A172 (cell line): ENCODE results near the gene POLR3A. TPM values are rescaled to one million over a fixed set of nuclear protein-coding genes. Genes with fewer than 3 reads are reported as not detected.
"Not testable (repeated sequence)": the region's sequence is repeated elsewhere in the genome, so short reads cannot be mapped to it uniquely, and the experiment has no call there.

ENCODE experiments used
- DNase-seq: peaks from one replicate; pipeline ENCODE4 v3.0.0-alpha.2; 2015; ENCODE audit warnings: low spot score
- total RNA-seq: library from RNA; depleted of rRNA; stranded (reverse); fragments of >200 nt; shearing (Covaris generic); gene quantifications from 2 replicates; pipeline ENCODE4 v1.2.3, GENCODE V29; 2014; rRNA removed

The POLR3A gene
- 8.1 and 8.3 TPM in 2 replicates for total RNA-seq

DNA sequence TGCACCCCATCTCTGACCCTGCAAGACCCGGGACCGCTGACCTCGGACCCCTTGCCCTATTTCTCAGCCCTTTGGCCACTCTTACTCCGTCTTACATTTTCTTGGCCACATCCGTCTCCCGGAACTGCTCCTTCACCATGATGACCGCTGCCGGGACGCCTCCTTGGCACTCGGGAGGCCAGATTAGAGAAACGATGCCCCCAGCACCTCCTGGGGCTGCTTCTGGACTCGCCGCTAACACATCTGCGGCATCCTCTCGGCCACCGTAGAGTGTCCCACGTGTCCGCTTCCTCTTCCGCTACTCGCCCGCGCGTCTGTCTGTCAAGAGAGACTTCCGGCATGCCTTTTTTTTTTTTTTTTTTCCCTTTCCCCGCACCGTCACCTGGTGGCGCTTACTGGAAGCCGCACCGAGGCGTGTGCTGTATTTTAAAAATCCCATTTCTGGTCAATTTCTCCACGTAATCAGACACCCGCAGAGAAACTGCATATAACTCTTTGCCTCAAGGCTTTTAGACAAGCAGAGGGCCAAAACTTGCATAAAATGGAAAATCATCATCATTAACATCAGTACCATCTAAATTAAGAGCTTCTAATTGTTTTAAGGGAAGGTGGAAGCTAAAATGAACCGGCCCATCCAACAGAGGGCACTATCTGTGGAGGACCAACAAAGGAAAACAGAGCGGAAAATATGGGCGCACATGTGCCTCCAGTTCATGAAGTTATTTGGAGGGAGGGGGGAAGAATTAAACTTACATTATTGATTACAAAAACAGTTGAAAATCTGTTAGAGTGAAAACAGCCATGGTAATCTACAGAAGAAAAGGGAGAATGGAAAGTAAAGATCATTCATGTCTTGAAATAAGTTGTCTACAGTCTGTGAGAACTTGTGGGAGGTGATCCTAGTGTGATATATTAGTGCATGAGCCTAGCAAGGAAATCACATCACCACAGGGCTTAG, at the start of gene POLR3A:
TSS of gene POLR3A (minus strand) at position 247 of the 958 bp plus-strand sequence. CDS start at position 139, 108 bp downstream.
- peak; percentile 95 for DNase-seq

DNA sequence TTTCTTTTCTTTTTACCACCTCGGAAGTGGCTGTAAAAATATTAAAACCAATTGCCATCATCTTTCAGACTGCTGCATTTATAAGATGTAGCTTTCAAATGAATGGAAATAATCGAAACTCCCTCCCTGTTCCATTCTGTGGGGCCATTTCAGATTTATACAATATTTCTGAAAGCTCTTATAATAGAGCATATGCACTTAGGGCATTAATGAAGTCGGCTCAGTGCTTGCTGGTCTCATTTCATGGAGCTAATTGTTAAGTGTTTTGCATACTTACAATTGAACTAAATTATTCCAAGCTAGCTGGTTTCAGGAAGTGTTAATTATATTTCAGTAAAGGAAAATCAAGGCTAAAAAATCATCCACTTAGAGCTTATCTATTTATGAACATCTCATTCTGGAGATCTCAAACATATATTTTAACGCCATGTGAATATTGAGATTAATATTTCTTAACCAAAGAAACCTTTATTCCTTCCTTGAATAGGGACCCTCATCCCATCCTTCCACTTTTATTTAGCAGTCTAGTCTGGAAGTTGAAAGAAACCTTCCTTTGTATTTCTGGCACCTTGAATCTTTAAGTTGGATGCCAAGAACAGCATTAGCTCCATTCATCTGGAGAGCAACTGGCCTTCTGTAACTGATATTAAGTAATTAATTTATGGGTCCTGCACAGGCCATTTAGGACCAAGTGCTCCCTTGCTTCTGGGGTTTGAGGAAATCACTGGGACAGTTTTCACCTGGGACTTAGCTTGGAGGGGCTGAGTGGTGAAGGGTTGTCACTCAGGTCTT, 49.4 kb upstream of the POLR3A start:
- DNase-seq, result no peak

DNA sequence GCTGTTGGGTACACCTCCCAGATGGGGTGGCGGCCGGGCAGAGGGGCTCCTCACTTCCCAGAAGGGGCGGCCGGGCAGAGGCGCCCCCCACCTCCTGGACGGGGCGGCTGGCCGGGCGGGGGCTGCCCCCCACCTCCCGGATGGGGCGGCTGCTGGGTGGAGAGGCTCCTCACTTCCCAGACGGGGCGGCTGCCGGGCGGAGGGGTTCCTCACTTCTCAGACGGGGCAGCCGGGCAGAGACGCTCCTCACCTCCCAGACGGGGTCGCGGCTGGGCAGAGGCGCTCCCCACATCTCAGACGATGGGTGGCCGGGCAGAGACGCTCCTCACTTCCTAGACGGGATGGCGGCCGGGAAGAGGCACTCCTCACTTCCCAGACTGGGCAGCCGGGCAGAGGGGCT, 46.5 kb upstream of the POLR3A start:
- DNase-seq, result not testable (repeated sequence)

DNA sequence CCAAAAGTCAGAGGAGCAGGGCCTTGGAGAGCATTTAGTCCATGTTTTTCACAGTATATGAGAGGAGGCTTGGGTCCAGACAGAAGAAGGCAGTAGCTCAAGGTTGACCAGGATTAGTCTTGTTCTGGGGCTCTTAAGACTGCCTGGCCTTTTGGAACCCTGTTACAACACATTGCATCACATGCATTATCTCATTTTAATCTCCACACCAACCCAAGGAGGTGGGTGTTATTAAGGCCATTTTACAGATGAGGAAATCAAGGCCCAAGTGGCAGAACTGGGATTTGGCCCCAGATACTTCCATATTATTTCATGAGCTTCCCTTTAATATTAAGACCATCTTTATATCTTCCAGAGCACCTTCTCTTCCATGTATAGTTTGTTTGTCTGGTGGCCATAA, 43.2 kb upstream of the POLR3A start:
- no peak for DNase-seq

DNA sequence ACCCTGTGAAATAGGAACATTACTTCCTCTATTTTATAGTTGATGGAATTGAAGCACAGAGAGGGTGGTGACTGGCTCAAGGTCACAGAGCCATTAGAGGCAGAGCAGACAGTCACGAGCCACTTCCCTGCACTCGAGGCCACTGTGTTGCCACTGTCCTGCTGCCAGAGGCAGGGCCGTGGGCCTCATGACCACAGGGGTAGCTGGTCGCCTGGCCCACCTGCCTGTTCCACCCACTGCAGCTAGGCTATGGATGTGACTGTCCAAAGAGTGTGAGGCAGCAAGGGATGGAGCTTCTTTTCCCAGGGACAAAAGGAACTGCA, 42.5 kb upstream of the POLR3A start:
- no peak for DNase-seq

DNA sequence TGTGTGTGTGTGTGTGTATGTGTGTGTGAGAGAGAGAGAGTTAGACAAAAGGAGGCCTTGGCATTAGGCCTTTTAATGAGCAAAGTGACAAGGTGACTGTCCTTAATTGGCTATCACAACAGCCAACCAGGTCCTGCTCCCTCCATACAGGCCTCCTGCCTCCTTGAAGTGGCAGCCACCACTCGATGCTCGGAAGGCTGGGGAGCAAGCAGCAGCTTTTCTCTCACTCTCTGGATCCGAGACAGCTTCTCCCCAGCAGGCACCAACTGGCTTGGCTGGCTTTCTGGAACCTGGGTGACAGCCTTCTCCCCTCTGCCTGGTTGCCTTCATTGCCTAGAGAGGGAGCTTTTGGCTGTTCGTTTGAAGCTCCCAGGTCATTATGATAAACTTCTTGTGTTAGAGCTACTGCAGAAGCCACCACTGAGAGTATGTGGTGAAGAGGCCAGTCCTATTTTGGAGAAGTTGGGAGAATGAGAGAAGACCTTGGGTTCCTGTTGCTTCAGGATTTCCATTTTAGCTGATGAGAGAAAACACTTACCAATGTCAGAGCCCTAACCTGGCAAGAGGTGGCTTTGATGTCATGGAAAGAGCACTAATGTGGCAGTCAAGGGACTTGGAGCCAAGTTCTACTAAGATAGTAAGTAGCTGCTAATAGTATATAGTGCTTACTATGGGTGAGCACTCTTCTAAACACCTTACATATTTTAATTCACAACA, 42.0 kb upstream of the POLR3A start:
- DNase-seq, result no peak

DNA sequence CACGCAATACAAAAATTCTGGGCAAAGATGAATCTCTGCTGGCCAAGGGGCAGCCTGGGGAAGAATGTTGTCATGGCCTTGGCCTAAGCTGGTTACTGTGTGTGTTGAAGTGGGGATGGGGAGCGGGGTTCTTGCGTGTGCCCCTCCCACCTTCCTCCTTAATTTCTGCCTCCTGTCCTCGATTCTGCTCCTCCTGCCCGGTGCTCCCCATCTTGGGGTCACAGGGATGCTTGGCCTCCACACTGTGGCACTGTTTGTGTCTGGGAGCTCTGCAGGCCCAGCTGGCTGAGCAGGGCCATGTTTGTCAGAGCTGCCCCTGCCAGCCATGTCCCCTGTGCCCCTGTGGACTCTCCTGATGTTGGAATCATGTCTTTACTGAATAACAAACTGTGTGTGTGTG, 41.4 kb upstream of the POLR3A start:
- no peak for DNase-seq

DNA sequence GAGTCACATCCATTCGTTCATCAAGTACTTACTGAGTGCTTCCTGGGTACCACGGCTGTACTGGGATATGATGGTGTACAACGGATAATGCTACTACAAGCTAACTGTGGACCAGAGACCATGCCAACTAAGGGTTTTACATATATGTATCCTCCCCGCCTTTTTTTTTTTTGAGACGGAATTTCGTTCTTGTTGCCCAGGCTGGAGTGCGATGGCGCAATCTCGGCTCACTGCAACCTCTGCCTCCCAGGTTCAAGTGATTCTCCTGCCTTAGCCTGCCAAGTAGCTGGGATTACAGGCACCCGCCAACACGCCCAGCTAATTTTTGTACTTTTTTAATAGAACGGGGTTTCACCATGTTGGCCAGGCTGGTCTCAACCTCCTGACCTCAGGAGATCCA, 40.7 kb upstream of the POLR3A start:
- DNase-seq, result not testable (repeated sequence)

DNA sequence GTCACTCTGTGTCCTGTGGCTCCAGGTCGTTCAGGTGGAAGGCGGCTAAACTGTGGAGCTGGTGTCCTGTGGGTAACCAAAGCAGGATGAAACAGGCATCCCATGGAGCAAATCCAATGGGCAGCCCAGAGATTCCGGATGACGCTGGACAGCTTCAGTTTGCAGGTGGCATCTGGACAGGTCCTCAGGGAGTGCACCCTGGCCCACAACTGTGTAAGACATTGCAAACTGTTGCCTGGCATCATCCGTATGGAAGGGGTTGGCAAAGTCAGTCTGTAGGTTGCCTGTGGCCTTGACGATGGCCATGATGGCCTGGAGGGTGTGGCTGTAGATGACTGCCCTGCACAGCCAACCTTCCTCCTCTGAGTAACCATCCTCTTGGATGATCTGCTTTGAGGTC, 39.8 kb upstream of the POLR3A start:
- DNase-seq, result no peak

DNA sequence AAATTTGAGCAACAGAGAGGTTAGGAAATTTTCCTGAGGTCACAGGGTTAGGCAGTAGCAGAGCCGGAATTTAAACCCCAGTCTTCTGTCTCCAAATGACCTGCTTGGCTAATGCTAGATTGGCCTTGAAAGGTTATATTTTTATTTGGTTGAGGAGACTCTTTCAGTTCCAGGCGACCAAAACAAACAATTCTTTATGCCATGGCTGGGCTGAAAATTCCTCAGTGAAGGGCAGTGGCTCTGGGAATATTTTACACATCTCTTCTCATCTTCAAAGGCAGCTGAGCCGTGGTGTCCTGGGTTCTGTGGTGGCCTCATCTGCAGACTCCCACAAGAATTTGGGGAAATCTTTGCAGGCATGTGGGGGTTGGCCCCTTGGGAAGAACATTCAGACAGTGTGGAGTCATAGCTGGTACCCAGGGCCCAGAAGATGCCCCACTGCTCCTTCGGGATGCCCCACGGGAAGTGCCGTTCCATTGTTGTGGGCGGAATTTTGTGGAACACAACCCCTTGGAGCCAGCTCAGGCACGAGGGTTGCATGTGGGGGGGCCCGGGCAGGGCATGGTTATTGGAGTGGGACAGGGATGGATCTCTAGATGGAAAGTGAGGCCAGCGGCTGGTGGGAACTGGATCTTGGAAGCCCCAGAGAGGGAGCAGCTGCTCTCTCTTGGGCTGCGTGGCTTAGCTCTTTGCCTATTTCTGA, 37.6 kb upstream of the POLR3A start:
- DNase-seq, result no peak

DNA sequence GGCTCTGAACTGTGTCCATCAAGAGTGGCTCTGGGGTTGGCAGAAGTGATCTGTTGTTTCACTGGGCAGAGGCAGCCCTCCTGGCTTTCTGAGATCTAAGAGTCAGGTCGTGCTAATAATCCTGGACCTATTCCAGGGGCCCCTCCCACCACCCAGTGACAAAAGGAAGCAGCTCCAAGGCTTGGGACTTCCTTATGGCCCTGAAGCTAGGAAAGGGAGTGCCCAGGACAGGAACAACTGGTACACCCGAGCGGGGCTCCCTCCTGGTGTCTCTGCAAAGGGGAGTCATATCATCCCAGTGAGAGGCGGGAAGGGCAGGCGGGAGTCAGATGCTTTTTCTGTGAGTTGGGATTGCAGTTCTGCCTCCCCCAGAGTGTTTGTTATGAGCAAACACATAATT, 36.7 kb upstream of the POLR3A start:
- DNase-seq, result no peak

DNA sequence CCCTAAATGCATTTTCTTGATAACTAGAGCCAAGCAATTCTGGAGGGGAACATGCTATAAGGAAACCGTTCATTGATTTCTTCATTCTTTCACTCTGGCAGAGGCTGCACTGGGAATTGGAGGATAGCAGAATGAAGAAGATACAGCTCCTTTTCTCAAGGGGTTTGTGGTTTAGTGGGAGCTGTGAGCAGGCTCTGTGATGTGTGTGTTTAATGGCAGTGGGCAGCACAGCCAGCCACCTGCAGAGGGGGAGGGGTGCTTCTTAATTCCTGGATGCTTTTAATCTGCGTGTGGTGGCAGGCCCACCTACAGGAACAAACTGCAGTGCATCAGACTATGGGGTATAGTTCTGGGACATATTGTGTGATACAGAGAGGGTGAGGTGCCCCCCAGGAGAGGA, 36.3 kb upstream of the POLR3A start:
- no peak for DNase-seq

DNA sequence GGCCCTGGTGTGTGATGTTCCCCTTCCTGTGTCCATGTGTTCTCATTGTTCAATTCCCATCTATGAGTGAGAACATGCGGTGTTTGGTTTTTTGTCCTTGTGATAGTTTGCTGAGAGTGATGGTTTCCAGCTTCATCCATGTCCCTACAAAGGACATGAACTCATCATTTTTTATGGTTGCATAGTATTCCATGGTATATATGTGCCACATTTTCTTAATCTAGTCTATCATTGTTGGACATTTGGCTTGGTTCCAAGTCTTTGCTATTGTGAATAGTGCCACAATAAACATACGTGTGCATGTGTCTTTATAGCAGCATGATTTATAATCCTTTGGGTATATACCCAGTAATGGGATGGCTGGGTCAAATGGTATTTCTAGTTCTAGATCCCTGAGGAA, 35.6 kb upstream of the POLR3A start:
- not testable (repeated sequence) for DNase-seq

DNA sequence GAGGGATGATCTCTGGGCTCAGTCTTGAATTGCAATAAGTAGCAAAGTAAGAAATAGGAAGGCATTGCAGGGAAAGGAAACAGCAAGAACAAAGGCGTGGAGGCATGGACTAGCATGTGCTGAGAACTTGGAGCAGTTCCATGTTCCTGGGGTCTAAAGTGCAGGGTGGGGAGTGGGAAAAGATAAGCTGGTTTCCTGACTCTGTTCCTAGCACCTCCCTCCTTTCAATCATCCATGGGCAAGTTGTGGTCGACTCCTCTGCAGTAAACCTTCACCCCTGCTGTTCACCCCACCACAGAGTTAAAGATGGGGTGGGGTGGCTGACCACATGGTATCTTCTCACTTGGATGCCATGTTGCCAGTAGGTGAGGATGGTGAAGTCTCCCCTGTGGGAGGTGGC, 33.9 kb upstream of the POLR3A start:
- DNase-seq, result no peak

DNA sequence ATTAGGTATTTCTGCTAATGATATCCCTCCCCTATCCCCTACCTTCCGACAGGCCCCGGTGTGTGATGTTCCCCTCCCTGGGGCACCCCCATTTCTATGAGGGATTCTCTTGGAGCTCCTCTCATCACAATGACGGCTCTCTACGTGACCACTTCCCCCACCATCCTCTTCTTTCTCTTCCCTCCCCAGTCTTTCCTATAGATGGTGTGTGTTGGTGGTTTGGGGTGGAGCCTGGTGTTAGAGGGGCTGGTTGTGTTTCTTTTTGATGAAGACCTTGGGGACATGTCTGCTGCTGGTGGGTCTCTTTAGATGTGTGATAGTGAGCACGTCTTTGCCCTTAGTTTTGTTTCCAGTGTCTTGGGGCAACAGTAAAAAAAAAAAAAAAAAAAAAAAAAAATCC, 33.0 kb upstream of the POLR3A start:
- DNase-seq, result no peak

DNA sequence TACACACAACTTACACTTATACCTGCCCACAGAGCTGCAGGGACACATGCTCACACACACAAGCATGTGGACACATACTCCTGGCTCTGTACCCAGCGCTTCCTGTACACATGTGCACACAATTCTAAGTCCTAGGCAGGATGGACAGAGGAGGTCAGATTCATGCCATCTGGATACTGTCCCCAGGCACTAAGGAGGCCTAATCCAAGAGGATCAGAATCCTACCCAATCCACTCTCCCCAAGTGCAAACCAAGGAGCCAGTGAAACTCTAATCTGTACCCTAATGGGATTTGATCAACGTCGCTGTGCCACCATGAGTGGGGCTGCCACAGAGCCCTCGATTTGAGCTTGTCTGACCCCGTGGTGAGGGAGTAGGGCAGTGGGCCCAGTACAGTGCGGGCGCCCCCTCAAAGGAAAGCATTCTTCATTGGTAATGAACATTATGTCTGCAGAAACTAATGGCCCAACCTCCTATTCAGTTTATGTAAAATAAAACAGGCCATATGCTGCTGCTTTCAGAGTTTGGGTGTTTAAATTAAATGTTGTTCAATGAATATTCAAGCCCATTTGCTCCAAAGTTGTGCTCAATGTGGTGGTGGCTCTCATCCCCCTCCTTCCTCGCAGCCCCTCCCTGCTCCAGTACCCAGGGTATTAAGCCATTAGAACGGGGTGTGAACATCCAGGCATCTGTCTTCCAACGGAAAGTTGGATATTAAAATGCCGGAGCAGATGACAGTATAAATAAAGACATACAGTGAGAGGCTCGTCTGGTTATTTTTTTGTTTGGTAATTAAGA, 30.8 kb upstream of the POLR3A start:
- no peak for DNase-seq

DNA sequence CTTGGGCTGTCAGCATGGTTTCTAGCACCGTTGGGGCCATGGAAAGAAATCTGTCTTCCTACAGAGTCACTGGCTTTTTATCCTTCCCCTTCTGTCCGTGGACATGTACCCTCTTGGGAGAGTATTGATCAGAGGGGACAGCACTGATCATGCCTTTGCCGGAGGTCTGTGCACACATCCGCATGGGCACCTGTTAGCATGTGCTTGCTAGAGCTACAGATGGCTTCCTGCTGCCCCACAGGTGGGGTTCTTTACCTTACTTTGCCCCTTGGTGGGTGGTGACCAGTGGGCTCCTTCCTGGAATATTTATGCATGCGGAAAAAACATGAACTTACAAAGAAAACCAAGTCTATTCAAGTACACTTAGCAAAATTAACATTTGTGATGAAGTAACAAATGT, 29.2 kb upstream of the POLR3A start:
- DNase-seq, result no peak

DNA sequence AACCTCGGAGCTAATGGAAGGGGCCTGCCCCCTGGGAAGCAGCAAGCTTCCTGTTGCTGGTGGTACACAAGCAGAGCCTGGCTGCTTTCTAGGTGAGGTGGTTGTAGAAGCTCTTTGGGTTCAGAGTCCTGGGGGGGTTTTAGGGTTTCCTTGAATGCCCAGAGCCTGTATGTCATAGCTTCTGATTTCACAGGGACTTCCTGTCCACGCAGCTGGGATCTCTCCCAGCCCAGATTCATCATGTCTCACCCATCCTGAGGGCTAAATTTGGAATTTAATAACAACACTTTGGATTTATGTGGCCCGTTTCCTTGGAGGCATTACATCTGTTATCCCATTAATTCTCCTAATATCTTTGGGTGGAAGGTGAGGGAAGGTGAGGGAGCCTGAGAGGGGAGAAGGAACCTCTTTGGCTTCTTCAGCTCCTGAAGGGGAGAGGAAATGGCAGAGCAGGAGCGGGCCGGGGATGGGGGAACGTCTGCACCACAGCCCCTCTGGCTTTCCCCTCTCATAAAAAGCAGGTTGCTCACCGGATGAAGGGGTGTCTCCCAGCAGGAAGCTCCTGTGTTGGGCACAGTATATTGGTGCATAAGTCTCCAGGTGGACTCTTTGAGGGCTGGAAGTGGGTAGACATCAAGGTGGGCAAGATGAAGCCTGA, 24.0 kb upstream of the POLR3A start:
- peak; percentile 80 for DNase-seq

DNA sequence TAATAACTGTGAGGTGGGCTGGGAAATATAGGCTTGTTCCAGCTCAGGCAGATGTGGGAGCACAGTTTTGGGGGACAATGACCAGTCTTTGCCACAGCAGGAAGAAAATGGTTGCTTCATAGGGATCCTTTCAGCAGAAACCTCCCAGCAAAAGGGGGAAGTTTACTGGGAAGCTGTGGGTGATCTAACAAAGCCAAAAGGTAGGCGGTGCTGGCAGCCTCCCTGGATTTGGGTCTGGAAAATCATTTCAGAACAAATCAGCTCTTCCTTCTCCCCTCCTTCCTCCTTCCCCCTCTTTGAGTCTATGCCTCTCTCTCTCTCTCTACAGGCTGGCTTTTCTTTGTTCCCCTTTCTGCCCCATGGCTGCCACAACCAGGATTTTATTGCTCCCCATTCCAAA, 20.5 kb upstream of the POLR3A start:
- no peak for DNase-seq

DNA sequence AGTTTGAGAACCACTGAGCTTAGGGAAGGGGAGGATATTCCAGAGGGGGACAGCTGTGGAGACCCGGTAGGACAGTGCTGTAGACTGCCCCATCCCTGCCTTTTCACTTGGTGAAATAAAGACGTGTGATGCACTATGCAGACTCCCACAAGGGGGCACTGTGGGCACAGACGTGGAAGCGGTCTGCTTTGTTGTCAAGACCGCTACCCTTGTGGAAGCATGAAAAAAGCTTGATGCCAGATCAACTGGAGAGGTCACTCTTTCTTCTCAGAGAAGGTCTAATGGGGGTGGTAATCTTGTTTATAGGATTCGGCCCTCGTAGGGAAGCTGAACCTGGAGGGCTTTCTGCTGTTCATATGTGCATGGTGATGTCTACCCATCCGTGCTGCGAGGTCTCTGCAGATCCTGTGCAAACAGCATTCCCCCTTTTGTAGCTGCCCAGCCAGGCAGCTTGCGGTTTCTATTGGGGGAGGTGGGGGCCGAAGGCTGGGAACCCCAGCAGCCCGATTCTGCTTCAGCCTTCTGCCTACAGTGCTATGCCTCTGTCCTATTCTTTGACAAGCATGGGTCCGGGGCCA, 18.1 kb upstream of the POLR3A start:
- DNase-seq, result peak; percentile 79
